A549 (cell line): ENCODE results near the gene MBNL1.

Experiments
- POLR2A ChIP-seq: IDR thresholded peaks from 2 replicates; pipeline ENCODE4 v1.6.1; 2012; ENCODE audit warnings: mild to moderate bottlenecking, low read length
- RAD21 ChIP-seq, 2 experiments: fragments of >200 bp in 1 of 2; sonication (Bioruptor Twin) in 1 of 2; formaldehyde crosslinking in 1 of 2; IDR thresholded peaks in 1 of 2; conservative IDR thresholded peaks in 1 of 2; 2 replicates in 1 of 2; 3 replicates in 1 of 2; pipeline ENCODE4 v1.6.1; 2012 to 2018; ENCODE audit warnings: inconsistent platforms in 1 of 2
- REST ChIP-seq: fragments of 200-600 bp; sonication (generic); IDR thresholded peaks from 2 replicates; pipeline ENCODE4 v1.6.1; 2016; ENCODE audit warnings: antibody characterized with exemption, mild to moderate bottlenecking, moderate library complexity

GRCh38 chr3:152257563-152258035 is 11.1 kb upstream of the MBNL1 start:
- no peak for TF ChIP-seq POLR2A
- no peak for TF ChIP-seq REST
- TF ChIP-seq RAD21 (conservative IDR thresholded peaks at IDR 0.05 in 1 of 2, IDR thresholded peaks at IDR 0.05 in 1 of 2), result no peak
